Eye (tissue), 1 donor: ENCODE measurements around the gene TMEM266.
A peak's percentile ranks its signal among the peaks of the same experiment; 100 is the strongest.

Experiments used
- DNase-seq: peaks from one replicate; pipeline ENCODE4 v3.0.0-alpha.2; 2015

TMEM266 gene

DNA sequence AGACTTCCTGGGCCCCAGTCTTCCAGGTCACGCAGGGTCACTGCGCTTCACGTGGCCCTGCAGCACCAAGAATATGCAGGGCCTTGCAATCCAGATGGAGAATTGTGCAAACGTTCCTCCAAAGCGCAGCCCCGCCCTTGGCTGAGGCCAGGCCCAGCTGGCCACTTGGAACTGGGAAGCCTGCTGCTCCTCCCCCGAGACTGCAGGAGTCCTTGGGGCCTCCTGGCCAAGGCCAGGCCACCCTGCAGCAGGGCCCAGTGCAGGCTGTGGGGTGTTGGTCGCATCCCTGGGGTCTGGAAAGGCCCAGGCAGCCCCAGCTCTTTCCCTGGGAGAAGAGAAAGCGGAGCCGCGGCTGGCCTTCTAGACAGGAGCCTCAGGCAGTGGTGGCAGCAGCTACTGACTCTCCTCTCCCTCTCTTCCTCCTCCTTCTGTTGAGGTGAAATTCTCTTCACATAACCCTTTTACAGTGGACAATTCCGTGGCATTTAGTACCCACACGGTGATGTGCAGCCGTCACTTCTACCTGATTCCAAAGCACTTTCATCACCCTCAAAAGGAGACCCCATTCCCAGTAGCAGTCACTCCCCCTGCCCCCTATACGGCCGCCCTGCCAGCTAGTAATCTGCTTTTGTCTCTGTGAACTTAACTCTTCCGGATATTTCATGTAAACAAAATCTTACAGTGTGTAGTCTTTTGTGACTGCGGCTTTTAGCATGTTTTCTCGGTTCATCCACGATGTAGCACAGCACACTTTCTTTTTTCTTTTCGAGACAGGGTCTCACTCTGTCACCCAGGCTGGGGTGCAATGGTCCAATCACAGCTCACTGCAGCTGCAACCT, 103.9 kb downstream of the TMEM266 start:
- no peak for DNase-seq

DNA sequence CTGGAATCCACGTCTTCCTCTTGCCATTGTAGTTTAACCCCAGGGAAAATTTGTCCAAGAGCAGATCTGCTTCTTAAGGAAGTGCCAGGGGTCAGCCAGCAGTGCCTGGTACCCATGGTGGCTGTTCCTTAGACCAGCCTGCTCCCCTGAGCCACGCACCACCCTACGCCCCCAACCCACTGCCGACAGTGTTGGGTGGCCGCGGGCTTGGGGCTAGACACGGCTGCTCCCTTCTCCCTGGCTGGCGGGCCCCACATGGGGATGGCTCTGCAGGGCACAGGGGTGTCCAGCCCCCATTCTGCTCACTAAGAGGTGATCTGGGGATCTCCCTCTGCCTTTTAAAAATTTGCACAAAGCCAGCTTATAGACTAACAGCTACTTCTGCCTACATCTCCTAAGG, 104.8 kb downstream of the TMEM266 start:
- no peak for DNase-seq

DNA sequence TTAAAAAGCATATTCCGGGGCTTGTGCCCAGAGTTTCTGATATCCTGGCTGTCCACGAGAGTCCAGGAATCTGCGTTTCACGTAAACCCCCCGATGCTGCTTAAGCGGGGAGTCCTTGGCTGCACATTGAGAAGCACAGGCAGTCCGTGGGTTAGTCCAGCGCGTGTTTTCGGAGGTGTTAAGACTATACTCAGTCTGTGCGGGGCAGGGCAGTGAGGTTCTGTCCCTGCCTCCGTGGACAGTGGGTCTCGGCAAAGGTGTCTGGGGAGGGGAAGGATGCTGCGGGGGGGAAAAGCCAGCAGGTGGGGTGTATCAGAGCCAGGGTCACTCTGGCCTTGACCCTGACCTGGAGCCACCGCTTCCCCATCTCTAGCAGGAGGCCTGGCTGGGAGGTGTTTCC, 106.2 kb downstream of the TMEM266 start:
- no peak for DNase-seq

DNA sequence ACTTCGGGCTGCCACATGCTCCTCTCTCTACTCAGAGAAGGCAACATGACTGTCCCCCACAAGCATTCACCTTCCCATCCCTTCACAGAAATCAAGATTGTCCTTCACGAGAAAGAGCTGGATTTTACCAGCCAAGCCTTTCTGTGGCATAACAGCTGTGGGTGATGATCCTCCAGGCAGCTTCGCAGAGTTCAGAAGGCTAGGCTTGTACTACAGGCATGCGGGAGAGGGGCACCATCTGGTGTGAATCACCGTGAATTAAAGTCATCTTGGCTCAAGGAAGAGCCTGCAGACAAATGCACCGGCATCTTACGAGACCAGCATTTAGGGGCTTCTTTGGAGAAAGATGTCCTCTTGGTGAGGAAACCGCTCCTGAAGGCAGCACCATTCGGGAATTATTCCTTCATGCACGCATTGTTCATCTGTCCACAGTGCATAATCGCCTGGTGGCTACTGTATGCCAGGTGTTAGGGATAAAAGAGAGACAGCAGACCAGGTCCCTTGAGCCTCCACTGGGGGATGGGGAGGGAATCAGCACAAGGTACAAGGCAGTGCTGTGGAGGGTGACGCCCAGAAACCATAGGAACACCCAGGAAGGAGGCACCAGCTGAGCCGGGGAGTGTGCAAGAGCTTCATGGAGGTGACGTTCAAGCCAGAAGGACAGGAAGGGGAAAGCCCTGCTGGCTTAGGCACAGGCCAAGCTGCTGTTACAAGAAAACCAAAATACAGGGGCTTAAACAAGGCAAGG, 108.6 kb downstream of the TMEM266 start:
- DNase-seq: no peak

DNA sequence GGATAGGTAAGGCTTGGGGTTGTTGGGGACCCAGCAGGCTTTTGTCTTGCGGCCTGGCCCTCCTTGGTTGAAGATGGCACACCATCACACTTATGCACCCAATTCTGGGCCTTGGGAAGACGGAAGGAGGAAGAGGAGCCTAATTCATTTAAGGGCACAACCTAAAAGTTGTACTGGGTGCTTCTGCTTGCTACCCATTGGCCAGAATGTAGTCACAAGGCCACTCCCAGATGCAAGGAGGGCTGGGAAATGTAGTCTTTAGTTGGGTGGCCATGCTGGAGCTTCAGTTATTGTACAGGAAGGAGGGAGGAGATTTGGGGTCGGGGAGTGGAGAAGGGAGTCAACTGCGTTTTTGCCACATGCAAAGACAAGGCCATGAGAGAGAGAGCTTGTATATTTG, 109.2 kb downstream of the TMEM266 start:
- DNase-seq: no peak

DNA sequence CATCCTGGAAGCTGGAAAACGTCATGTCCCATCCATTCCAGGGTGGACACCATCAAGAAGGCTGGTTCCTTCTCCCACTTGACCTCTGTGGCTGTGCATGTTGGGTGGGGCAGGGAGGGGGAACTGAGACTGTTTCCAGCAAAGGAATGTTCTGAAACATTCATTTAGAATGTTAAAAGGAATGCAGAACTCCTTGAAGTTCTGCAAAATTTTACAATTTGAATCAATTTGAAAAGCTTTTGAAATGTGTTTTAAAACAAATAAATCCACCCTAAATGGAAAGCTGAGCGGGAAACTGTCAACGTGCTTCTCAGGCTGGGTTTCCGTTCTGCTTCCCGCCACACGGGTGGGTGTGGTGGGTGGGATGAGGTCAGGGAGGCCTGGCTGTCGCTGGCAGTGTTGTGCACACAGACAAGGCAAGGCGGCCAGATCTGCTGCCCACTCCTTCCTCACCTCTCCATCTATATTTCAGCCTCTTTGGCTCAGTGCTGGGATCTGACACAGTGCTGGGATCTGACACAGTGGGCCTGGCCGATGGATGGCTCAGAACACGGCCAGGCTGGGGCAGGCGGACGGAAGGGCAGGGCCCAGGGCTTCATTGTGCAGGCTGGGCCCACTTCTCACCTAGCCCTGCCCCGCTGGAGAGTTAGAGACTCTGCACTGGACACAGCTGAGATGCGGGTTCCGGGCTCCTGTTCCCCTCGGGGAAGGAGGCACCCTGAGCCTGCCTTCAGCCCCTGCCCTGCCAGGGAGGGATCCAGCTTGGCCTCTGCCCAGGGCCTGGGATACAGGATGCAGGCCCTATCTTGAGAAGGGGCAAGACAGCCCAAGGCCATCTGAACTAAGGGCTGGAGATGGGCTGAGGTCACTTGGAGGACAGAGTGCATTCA, 110.4 kb downstream of the TMEM266 start:
- DNase-seq: no peak

DNA sequence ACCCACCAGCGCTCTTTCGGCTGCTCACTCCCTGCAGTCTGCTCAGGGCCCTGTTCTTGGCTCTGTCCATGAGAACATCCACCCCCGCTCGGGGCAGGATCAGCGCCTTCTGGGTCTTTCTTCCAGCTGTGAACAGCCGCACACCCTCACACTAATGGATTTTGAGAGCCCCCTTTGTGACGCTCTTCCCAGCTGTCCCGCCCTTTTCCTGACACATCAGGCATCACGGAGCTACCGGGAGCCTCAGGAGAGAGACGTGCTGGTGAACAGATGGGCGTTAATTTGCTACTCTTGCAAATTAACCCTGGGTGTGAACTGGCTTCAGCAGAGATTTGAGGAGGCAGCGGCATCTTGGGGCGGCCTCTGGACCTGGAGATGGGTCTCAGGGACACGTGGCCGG, 113.0 kb downstream of the TMEM266 start:
- DNase-seq: no peak

DNA sequence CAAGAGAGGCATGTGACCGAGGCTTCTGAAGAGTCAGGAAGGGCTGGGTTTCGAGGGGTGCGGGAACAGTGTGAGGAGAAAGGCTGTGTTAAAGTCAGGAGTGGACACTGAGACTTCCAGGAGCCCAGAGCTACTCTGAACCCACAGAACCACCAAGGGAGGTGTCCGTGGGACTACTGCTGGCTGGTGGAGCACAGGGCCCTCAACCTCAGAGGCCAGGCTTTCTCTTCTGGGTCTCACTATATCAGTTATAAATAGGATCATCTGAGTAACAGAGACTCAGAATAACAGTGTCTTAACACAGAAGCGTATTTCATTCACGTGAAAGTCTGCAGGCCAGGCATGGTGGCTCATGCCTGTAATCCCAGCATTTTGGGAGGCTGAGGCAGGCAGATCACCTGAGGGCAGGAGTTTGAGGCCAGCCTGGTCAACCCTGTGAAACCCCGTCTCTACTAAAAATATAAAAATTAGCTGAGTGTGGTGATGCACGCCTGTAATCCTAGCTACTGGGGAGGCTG, 113.6 kb downstream of the TMEM266 start:
- DNase-seq: no peak

DNA sequence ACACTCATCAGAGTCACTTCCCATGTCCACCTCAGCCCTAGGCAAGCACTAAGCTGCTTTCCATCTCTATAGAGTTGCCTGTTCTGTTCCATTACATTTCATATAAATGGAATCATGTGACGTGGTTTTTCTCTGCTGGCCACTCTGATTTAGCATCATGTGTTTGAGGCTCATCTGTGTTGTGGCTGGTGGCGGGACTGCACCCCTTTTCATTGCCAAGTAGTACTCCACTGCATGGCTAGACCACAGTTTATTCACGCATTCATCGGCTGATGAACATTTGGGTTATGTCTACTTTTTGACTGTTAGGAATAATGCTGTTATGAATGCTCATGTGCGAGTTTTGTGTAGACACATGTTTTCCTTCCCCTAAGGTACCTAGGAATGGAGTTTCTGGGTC, 114.9 kb downstream of the TMEM266 start:
- no peak for DNase-seq

DNA sequence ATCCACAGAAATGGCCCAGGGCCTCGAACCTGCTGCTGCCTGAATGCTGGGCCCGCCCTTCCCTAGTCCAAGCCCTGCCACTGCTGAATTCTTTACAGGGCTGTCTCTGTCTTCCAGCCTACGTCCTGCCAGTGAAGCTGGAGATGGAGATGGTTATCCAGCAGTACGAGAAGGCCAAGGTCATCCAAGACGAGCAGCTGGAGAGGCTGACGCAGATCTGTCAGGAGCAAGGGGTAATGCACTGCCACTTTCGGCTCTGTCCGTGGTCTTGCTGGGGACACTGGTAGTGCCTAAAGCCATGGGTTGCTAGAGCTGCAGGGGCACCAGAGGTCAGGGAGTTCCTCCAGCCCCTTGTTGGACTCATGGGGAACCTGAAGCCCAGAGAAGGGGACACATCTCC, 115.7 kb downstream of the TMEM266 start:
- DNase-seq: no peak

DNA sequence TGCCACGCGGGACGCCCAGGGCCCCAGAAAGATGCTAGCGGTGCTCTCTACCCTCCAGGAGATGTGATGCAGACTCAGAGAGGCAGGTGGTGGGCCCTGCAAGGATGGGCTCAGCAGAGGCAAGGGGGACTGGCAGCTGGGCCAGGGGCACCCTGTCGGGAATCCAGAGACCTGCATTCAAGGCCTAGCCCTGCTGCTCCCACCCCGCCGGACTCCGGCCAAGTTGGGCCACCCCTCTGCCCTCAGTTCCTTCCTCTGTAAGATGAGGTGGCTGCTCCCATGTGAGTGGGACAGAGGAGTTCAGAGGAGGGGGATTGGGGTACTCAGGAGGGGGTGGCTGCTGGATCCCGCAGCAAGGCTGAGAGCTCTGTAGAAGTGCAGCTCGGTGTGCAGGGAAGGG, 116.3 kb downstream of the TMEM266 start:
- no peak for DNase-seq

DNA sequence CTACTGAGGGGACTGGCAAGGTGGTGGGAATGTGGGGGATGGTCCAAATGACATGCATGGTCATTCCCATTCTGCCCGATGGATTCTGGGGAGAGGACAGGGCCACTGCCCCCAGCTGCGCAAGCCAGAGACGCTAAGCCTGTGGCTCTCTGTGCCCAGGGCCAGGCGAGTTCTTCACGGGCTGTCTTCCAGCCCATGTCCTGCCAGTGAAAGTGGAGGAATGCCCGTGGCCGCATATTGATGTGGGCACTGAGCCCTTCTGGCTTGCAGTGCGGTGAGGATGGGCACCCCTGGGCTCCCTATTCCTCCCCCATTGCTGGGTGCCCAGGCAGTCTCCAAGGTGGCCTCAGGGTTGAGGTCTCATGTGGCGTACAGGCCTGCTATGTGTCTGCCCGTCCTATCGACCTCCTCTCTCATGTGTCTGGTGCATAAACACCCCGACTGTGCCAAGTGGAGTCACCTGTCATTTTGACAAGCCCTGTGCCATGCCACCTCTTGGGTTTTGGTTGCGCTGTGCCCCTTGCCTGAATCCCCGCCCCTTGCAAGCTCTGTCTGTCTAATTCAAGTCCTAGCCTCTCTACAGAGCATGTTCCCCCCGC, 116.8 kb downstream of the TMEM266 start:
- DNase-seq: no peak

DNA sequence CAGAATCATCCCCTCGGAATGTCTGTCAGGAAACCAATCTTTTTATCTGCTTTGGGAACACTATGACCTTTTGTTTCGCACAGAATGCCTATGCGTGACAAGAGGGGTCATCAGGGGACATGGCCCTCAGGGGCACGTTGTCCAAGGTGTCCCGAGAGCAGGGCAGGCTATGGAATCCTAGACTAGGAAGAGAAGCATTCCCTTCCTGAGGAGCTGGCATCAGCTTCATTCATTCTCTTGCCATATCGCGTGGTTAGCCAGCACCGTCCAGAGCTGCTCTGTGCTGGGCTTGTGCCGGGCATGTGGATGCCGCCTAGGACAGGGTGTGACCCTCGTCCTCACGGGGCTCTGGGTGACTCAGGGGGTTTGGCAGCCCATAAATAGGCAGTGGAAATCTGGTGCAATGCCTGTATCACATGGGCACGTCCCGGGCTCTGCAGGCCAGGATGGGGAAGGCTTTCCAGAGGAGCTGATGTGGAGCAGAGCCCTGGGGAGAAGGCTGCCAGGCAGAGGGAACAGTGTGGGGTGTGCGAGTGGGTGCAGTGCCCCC, 117.8 kb downstream of the TMEM266 start:
- DNase-seq: no peak

DNA sequence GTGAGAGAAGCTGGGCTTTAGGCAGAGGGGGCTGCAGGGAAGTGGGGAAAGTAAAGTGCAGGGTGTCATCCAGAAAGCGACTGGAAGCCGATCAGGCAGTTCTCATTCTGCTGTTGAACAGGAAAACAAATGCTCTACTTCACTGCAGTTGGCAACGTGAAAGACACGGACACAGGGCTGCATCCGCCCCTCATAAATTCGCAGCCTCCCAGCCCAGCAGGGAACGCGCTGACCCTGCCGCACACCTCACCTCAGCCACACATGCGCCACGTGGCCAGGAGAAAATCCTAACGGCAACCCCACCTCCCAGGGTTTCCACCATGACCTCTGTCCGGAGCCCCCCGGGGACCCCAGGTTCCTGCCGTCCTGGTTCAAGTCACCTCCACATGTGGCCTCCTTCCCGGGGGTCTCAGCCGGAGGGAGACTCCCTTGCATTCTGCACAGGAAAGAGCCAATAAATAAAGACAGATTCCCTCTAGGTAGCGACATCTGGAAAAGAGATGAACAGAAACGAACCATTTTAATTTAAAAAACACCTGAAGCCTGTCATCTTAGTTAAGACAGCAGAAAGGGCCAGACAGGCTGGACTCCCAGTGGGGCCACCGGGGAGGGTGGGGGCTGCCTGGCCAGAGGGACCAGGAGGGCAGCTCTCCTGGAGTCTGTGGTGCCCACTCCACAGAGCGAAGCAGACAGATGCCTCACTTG, 118.7 kb downstream of the TMEM266 start:
- DNase-seq: no peak

DNA sequence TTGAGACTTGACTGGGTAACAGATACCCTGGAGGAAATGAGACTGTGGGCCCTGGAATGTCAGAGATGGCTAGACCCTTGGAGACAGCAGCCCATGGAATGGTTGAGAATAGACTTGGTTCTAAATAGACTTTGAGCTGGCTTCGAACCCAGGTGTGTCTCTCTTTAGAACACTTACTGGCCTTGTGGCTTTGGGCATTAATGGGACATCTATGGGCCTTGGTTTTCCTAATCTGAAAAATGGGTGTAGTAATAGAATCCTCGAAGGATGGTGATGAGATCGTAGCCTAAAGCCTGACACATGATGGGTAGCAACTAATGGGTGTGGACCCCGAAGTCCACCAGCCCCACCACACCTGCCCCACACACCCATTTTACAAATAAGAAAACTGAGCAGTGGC, 119.2 kb downstream of the TMEM266 start:
- DNase-seq: no peak

DNA sequence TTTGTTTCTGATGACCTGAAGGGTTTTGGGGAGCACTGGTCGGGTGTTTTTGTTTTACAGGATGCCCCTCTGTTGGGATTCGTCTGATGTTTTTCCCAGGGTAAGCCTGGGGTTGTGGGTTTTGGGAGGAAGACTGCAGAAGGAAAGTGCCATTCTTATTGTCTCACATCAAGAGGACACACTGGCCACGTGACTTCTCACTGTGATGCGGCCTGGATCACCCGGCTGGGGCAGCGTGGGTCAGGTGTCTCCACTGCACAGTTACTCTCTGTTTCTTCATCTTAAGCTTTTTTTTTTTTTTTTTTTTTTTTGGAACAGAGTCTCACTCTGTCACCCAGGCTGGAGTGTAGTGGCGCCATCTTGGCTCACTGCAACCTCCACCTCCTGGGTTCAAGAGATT, 120.5 kb downstream of the TMEM266 start:
- no peak for DNase-seq

DNA sequence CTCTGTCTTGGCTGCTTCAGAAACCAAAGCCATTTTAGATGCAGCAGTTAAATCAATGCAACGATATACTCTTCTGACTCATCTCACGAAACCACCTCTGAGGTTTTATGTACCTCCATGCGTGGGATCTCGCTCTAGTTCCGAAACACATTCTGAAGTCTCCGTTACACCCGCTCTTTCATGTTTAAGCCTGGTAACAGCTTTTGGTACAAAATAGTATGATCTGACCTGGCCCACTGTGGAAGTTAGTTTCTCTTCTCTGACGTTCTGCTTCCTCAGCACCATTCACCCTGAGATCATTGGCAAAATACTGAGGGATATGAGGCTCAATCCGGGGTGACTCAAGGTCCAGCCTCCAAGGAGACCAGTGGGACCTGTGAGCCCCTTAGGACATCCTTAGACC, 121.9 kb downstream of the TMEM266 start:
- no peak for DNase-seq

DNA sequence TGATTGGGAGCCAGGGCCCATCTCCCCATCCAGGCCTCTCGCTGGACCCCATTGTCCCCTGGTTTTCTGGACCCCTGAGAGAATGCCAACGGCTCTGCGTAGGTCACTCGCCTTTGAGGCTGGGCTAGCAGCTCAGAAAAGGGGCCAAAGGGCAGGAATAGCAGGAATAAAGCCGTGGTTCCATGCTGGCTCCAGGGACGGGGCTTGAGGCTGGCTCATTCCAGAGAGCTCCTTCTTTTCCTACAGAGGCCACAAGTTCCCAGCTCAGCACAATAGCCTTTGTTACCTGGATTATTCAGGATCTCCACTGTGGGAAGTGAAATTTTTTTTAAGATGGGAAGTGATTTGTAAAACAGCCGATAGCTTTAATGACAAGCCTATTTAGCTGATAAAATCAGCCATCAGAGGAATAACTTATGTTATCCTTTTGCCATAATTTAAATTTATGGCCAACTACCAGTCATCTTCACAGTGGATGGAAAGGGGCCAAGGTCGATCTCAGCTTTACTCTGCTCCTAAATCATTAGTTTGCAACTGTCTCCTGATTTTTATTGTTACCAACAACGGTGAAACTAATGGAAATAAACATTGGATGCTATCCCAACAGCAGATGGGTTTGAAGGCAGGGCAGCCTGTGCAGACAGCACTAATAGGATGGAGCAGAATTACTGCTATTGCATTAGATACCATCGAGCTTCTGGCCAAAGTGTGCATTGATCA, 124.3 kb downstream of the TMEM266 start:
- DNase-seq: no peak

DNA sequence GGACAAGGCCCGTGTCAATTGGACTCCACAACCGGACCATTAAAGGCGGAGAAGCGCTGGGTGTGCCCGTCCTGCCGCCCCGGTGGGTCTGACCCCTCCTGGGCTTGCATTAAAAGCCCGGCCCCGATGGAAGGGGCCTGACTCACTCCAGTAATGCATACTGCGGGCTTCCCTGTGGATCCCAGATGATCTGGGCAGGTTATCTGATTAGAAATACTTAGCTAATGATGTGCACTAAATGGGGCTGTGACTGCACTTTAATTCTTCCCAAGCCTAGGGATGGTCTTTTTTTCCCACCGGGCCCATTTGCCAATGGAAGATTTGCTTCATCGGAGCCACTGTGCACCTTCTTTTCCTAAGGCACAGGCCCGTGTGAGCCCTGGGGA, 124.9 kb downstream of the TMEM266 start:
- no peak for DNase-seq

DNA sequence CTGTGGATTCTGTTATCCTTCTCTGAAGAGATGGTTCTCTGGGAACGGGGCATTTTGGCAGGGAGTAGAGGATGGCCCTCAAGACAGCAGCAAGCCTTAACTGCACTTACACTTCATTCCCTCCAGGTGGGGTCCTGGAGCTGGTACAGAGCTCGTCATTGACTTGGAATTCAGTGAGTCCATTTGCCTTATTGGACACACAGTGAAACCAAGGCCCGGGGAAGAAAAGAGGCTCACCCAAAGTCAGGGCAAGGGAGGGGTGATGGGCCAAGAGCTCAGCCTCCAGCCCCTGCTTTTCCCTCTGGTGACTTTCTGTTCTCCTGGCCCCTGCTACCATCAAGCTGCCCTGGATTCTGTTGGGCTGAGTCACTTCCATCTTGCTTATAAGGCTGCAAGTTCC, 125.9 kb downstream of the TMEM266 start:
- no peak for DNase-seq

DNA sequence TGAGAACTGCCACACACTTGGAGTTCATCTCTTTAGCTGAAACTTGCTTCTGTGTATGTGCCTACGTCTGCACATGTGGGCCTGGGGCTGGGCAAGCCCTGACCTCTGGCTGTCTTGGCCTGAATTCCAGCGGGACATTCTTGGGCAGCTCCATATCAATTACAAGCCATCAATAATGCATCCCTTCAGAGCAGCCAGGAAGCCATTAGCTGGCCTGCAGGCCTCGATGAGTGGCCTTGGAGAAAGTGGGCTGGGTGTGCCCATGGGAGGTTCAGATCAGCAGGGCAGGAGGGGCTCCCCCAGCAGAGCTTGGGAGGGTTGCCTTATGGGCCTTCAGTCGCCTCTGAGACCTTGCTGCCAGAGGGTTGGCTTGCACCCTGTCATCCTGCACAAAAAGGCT, 127.4 kb downstream of the TMEM266 start:
- peak; percentile 60 for DNase-seq
